Measurements from ENCODE around the gene B3GNT3. TPM values are rescaled to one million over a fixed set of nuclear protein-coding genes. Genes with fewer than 3 reads are reported as not detected.

Gene B3GNT3
- total RNA-seq, 3 donors from 2014 or later = 0.32 to 6.9 (median 2.0) TPM

- H3K9me3 ChIP-seq = no peaks in the 10 kb centered on the region
- DNase-seq (ENCODE audit: low spot score in 2 of 2) = no peak
- H3K27me3 ChIP-seq = no peaks in the 10 kb centered on the region
- TF ChIP-seq POLR2AphosphoS5 (IDR thresholded peaks at IDR 0.05) = no peak
- no peak for TF ChIP-seq CTCF (IDR thresholded peaks at IDR 0.05)
- no peak for TF ChIP-seq POLR2A (IDR thresholded peaks at IDR 0.05)
- H3K4me3 ChIP-seq = no peak overlapping the region
- H3K36me3 ChIP-seq = no peaks in the 10 kb centered on the region
- intact Hi-C loops (cut with DNase I; ENCODE audit: low total_unique reads) = no loop called here
- H3K27ac ChIP-seq = no peak overlapping the region
- H3K4me1 ChIP-seq = no peaks in the 10 kb centered on the region
These were observed 43.0 kb downstream of the B3GNT3 start for GRCh38 chr19:17837972-17838371.

GRCh38 chr19:17840019-17840418, 45.1 kb downstream of the B3GNT3 start:
- Histone ChIP-seq H3K27ac (no peak overlapping the region), H3K27me3 (no peaks in the 10 kb centered on the region), H3K9me3 (no peaks in the 10 kb centered on the region), H3K4me3 (no peak overlapping the region), H3K4me1 (no peaks in the 10 kb centered on the region), H3K36me3 (no peaks in the 10 kb centered on the region)
- intact Hi-C loops (cut with DNase I; ENCODE audit: low total_unique reads) = no loop called here
- DNase-seq (ENCODE audit: low spot score in 2 of 2) = no peak
- TF ChIP-seq POLR2AphosphoS5 (IDR thresholded peaks at IDR 0.05) (no peak), CTCF (IDR thresholded peaks at IDR 0.05) (no peak), POLR2A (IDR thresholded peaks at IDR 0.05) (no peak)

- no peaks in the 10 kb centered on the region for H3K9me3 ChIP-seq
- peak overlapping the region in 1 of 2 donors; percentile 67 for H3K27ac ChIP-seq
- no peak for DNase-seq (ENCODE audit: low spot score in 2 of 2)
- no peak for TF ChIP-seq POLR2AphosphoS5 (IDR thresholded peaks at IDR 0.05)
- TF ChIP-seq POLR2A (IDR thresholded peaks at IDR 0.05) = no peak
- TF ChIP-seq CTCF (IDR thresholded peaks at IDR 0.05) = no peak
- no peaks in the 10 kb centered on the region for H3K36me3 ChIP-seq
- H3K4me3 ChIP-seq = peak overlapping the region; percentile 2 to 59 (median 46)
- no peaks in the 10 kb centered on the region for H3K27me3 ChIP-seq
- no peaks in the 10 kb centered on the region for H3K4me1 ChIP-seq
- intact Hi-C loops (cut with DNase I; ENCODE audit: low total_unique reads) = no loop called here
These were observed 46.5 kb downstream of the B3GNT3 start for GRCh38 chr19:17841371-17841809.

- no peaks in the 10 kb centered on the region for H3K36me3 ChIP-seq
- H3K27ac ChIP-seq = peak overlapping the region; percentile 11 to 67
These were observed 47.1 kb downstream of the B3GNT3 start for GRCh38 chr19:17841810-17842662.

More at GRCh38 chr19:17841810-17842662, 47.1 kb downstream of the B3GNT3 start:
- Histone ChIP-seq H3K27me3 (no peaks in the 10 kb centered on the region), H3K4me1 (no peaks in the 10 kb centered on the region), H3K9me3 (no peaks in the 10 kb centered on the region), H3K4me3 (peak overlapping the region; percentile 14 to 59 (median 46))
- peak in 1 of 2 donors; percentile 46 for DNase-seq (ENCODE audit: low spot score in 2 of 2)
- intact Hi-C loops (cut with DNase I; ENCODE audit: low total_unique reads) = no loop called here
- TF ChIP-seq CTCF (IDR thresholded peaks at IDR 0.05) = no peak
- TF ChIP-seq POLR2AphosphoS5 (IDR thresholded peaks at IDR 0.05) = peak in 1 of 3 donors; percentile 42
- no peak for TF ChIP-seq POLR2A (IDR thresholded peaks at IDR 0.05)
